Activated CD4-positive, alpha-beta T cell treated with anti-CD3 and anti-CD28 coated beads for 24 hours (primary cell): ENCODE results near the gene RNF4.
"Not testable (repeated sequence)": the region's sequence is repeated elsewhere in the genome, so short reads cannot be mapped to it uniquely, and the experiment has no call there.

Source experiments
- DNase-seq, 2 donors: peaks; one replicate each; pipeline ENCODE4 v3.0.0-alpha.2; 2020; ENCODE audit warnings: low read depth in 2 of 2

Gene RNF4

GRCh38 chr4:2468456-2469191, at the start of gene RNF4:
TSS of gene RNF4 (plus strand) at chr4:2469106. CDS start at chr4:2490494, 21,388 bp downstream.
- DNase-seq, result peak; percentile 91 to 92

- no peak for DNase-seq
Observed at GRCh38 chr4:2419814-2420213, 49.1 kb upstream of the RNF4 start.

- no peak for DNase-seq
Observed at GRCh38 chr4:2421928-2422327, 47.0 kb upstream of the RNF4 start.

GRCh38 chr4:2423066-2423465, 45.8 kb upstream of the RNF4 start:
- no peak for DNase-seq

- DNase-seq, result no peak
Observed at GRCh38 chr4:2423695-2424094, 45.2 kb upstream of the RNF4 start.

- no peak for DNase-seq
Observed at GRCh38 chr4:2424581-2424980, 44.3 kb upstream of the RNF4 start.

GRCh38 chr4:2425386-2426068, 43.4 kb upstream of the RNF4 start:
- no peak for DNase-seq

GRCh38 chr4:2426069-2426397, 42.9 kb upstream of the RNF4 start:
- no peak for DNase-seq

- no peak for DNase-seq
Observed at GRCh38 chr4:2426711-2427275, 42.1 kb upstream of the RNF4 start.

GRCh38 chr4:2427383-2428334, 41.2 kb upstream of the RNF4 start:
- no peak for DNase-seq

- DNase-seq, result no peak
Observed at GRCh38 chr4:2428496-2429213, 40.3 kb upstream of the RNF4 start.

- DNase-seq, result not testable (repeated sequence)
Observed at GRCh38 chr4:2429945-2430757, 38.8 kb upstream of the RNF4 start.

- no peak for DNase-seq
Observed at GRCh38 chr4:2432004-2432403, 36.9 kb upstream of the RNF4 start.

GRCh38 chr4:2432991-2433530, 35.8 kb upstream of the RNF4 start:
- no peak for DNase-seq

GRCh38 chr4:2433609-2434350, 35.1 kb upstream of the RNF4 start:
- no peak for DNase-seq

GRCh38 chr4:2434420-2434819, 34.5 kb upstream of the RNF4 start:
- no peak for DNase-seq

- DNase-seq, result no peak
Observed at GRCh38 chr4:2436301-2436700, 32.6 kb upstream of the RNF4 start.

- no peak for DNase-seq
Observed at GRCh38 chr4:2436761-2437474, 32.0 kb upstream of the RNF4 start.
